ENCODE data around the gene PGM3. TPM values are rescaled to one million over a fixed set of nuclear protein-coding genes. Genes with fewer than 3 reads are reported as not detected.

The PGM3 gene
- total RNA-seq, 1 donor = 23.9 TPM

- Histone ChIP-seq H3K4me1 (ENCODE audit: insufficient read depth, low read length) (no peaks in the 10 kb centered on the region), H3K4me3 (ENCODE audit: low read length) (no peak overlapping the region), H3K9me3 (ENCODE audit: low read depth, low read length) (no peaks in the 10 kb centered on the region), H3K27me3 (ENCODE audit: insufficient read depth, low read length) (no peaks in the 10 kb centered on the region)
Observed at GRCh38 chr6:83155794-83156193, 37.3 kb downstream of the PGM3 start.

DNA sequence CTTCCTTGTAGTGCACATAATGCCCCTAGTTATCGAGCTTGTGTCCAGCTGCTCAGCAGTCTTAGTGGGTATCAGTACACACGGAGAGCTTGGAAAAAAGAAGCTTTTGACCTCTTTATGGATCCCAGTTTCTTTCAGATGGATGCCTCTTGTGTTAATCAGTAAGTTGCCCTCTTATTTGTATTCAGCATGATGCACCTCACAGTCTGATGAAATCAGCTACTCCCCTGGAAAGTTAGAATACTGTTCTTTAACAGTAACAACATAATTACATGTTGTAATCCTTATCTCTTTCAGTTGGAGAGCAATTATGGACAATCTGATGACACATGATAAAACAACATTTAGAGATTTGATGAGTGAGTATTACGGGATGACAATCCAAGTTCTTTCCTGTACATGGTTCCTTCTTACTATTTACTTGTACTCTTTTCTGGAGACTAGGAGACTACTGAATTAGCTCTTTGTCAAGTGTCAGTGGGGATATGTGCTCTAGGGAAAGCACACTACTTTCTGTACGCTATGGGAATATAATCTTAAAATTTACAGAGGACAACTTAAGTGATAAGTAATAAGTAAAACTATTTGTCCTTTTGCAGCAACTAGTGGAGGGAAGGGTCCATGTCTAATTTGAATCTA, 39.1 kb downstream of the PGM3 start:
- H3K27me3 ChIP-seq (ENCODE audit: insufficient read depth, low read length) = no peaks in the 10 kb centered on the region
- no peaks in the 10 kb centered on the region for H3K9me3 ChIP-seq (ENCODE audit: low read depth, low read length)
- H3K4me3 ChIP-seq (ENCODE audit: low read length) = no peak overlapping the region
- no peaks in the 10 kb centered on the region for H3K4me1 ChIP-seq (ENCODE audit: insufficient read depth, low read length)

DNA sequence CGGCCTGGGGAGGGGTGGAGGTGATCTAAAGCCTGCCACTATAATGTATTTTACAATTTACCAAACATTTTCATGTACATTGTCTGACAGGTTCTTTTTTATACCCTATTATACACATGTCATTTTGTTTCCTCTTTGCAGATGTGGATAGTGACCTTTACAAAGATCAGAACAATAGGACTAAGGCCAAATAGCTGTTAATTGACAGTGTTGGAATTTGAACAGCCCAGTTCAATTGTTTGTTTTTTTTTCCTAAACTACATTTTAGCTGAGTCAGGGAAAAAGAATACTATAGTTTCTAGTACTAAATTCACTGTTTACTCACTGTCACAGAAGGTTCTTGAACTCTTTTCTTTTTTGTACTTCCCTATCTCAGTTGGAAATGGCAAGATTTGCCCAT, 40.2 kb downstream of the PGM3 start:
- Histone ChIP-seq H3K4me1 (ENCODE audit: insufficient read depth, low read length) (no peaks in the 10 kb centered on the region), H3K9me3 (ENCODE audit: low read depth, low read length) (no peaks in the 10 kb centered on the region), H3K27me3 (ENCODE audit: insufficient read depth, low read length) (no peaks in the 10 kb centered on the region), H3K4me3 (ENCODE audit: low read length) (no peak overlapping the region)

GRCh38 chr6:83151114-83151513, 42.0 kb downstream of the PGM3 start:
- Histone ChIP-seq H3K9me3 (ENCODE audit: low read depth, low read length) (no peaks in the 10 kb centered on the region), H3K27me3 (ENCODE audit: insufficient read depth, low read length) (no peaks in the 10 kb centered on the region), H3K4me3 (ENCODE audit: low read length) (no peak overlapping the region), H3K4me1 (ENCODE audit: insufficient read depth, low read length) (no peaks in the 10 kb centered on the region)

DNA sequence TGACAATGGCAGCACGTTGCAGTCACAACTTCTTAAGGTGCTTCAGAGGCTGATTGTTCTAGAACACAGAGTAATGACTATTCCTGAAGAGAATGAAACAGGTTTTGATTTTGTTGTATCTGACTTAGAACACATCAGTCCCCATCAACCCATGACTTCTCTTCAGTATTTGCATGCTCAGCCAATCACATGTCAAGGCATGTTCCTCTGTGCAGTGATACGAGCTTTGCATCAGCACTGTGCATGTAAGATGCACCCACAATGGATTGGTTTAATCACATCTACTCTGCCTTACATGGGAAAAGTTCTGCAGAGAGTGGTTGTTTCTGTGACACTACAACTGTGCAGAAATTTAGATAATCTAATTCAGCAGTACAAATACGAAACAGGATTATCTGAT, 54.3 kb downstream of the PGM3 start:
- Histone ChIP-seq H3K27me3 (ENCODE audit: insufficient read depth, low read length) (no peaks in the 10 kb centered on the region), H3K4me1 (ENCODE audit: insufficient read depth, low read length) (no peaks in the 10 kb centered on the region), H3K4me3 (ENCODE audit: low read length) (no peak overlapping the region), H3K9me3 (ENCODE audit: low read depth, low read length) (no peaks in the 10 kb centered on the region)

GRCh38 chr6:83138118-83138722, 54.8 kb downstream of the PGM3 start:
- no peaks in the 10 kb centered on the region for H3K27me3 ChIP-seq (ENCODE audit: insufficient read depth, low read length)
- H3K4me3 ChIP-seq (ENCODE audit: low read length) = no peak overlapping the region
- no peaks in the 10 kb centered on the region for H3K4me1 ChIP-seq (ENCODE audit: insufficient read depth, low read length)
- no peaks in the 10 kb centered on the region for H3K9me3 ChIP-seq (ENCODE audit: low read depth, low read length)

GRCh38 chr6:83132121-83132520, 60.9 kb downstream of the PGM3 start:
- Histone ChIP-seq H3K4me1 (ENCODE audit: insufficient read depth, low read length) (no peaks in the 10 kb centered on the region), H3K4me3 (ENCODE audit: low read length) (no peak overlapping the region), H3K27me3 (ENCODE audit: insufficient read depth, low read length) (no peaks in the 10 kb centered on the region), H3K9me3 (ENCODE audit: low read depth, low read length) (no peaks in the 10 kb centered on the region)

DNA sequence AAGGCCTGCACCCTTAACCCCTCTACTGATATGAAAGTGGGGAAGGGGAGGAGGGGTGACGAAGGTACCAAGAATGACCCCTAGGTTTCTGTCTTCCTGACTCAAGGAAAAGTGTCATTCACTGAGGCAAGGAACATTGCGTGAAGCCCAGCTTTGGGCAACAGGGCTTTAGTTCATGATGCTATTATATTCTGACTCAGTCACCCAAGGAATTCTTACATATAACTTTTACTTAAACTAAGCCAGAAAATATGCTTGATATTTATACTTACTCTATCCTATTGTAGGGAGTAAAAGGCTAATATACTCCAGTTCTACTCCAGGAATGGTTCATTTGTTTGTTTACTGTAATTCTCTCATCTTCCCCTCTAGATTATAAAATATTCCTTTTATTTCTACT, 65.1 kb downstream of the PGM3 start:
- H3K9me3 ChIP-seq (ENCODE audit: low read depth, low read length) = no peaks in the 10 kb centered on the region
- H3K27me3 ChIP-seq (ENCODE audit: insufficient read depth, low read length) = no peaks in the 10 kb centered on the region
- no peak overlapping the region for H3K4me3 ChIP-seq (ENCODE audit: low read length)
- no peaks in the 10 kb centered on the region for H3K4me1 ChIP-seq (ENCODE audit: insufficient read depth, low read length)

DNA sequence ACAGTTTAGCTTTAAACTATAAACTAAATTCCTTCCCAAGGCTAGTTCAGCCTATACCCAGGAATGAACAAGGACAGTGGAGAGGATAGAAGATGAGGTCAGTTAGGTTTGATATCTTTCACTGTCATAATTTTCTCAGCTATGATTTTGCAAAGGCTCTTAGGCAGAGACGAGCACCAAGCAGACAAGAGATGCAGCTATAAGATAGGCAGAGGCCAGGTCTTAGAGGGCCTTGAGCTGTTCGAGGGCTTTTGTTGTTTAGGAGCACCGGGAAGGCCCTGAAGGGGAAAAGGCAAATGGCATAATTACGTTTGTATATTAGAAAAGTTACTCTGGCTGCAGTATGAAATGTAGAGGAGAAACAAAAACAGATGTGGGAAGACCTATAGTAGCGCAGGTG, 65.8 kb downstream of the PGM3 start:
- H3K27me3 ChIP-seq (ENCODE audit: insufficient read depth, low read length) = no peaks in the 10 kb centered on the region
- H3K4me1 ChIP-seq (ENCODE audit: insufficient read depth, low read length) = no peaks in the 10 kb centered on the region
- no peaks in the 10 kb centered on the region for H3K9me3 ChIP-seq (ENCODE audit: low read depth, low read length)
- H3K4me3 ChIP-seq (ENCODE audit: low read length) = no peak overlapping the region

- H3K27me3 ChIP-seq (ENCODE audit: insufficient read depth, low read length) = no peaks in the 10 kb centered on the region
- no peaks in the 10 kb centered on the region for H3K9me3 ChIP-seq (ENCODE audit: low read depth, low read length)
- H3K4me3 ChIP-seq (ENCODE audit: low read length) = no peak overlapping the region
- H3K4me1 ChIP-seq (ENCODE audit: insufficient read depth, low read length) = no peaks in the 10 kb centered on the region
Observed at GRCh38 chr6:83126807-83127206, 66.3 kb downstream of the PGM3 start.

GRCh38 chr6:83126223-83126622, 66.8 kb downstream of the PGM3 start:
- H3K4me1 ChIP-seq (ENCODE audit: insufficient read depth, low read length) = no peaks in the 10 kb centered on the region
- no peak overlapping the region for H3K4me3 ChIP-seq (ENCODE audit: low read length)
- no peaks in the 10 kb centered on the region for H3K9me3 ChIP-seq (ENCODE audit: low read depth, low read length)
- H3K27me3 ChIP-seq (ENCODE audit: insufficient read depth, low read length) = no peaks in the 10 kb centered on the region

- H3K27me3 ChIP-seq (ENCODE audit: insufficient read depth, low read length) = no peaks in the 10 kb centered on the region
- H3K9me3 ChIP-seq (ENCODE audit: low read depth, low read length) = no peaks in the 10 kb centered on the region
- no peak overlapping the region for H3K4me3 ChIP-seq (ENCODE audit: low read length)
- no peaks in the 10 kb centered on the region for H3K4me1 ChIP-seq (ENCODE audit: insufficient read depth, low read length)
Observed at GRCh38 chr6:83125425-83125824, 67.6 kb downstream of the PGM3 start.

DNA sequence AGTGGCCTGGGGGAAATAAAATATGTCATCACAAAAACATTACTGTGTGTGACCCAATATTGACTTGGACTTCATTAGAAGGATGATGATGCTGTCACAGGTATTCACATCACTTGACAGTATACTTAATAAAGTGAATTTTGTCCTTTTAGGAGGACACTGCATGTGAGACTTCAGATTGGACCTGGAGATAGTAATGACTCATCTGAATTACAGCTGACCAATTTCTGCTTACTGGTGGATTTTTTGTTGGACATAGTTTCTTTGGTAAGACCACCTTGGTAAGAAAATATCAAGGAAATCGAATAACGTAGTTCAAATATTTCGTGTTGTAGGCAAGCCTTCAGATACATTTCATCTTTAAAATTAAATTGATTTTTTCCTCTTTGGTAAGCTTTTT, 68.5 kb downstream of the PGM3 start:
- H3K9me3 ChIP-seq (ENCODE audit: low read depth, low read length) = no peaks in the 10 kb centered on the region
- no peak overlapping the region for H3K4me3 ChIP-seq (ENCODE audit: low read length)
- H3K4me1 ChIP-seq (ENCODE audit: insufficient read depth, low read length) = no peaks in the 10 kb centered on the region
- H3K27me3 ChIP-seq (ENCODE audit: insufficient read depth, low read length) = no peaks in the 10 kb centered on the region

GRCh38 chr6:83119742-83120300, 73.2 kb downstream of the PGM3 start:
- Histone ChIP-seq H3K27me3 (ENCODE audit: insufficient read depth, low read length) (no peaks in the 10 kb centered on the region), H3K4me3 (ENCODE audit: low read length) (no peak overlapping the region), H3K9me3 (ENCODE audit: low read depth, low read length) (no peaks in the 10 kb centered on the region), H3K4me1 (ENCODE audit: insufficient read depth, low read length) (no peaks in the 10 kb centered on the region)

DNA sequence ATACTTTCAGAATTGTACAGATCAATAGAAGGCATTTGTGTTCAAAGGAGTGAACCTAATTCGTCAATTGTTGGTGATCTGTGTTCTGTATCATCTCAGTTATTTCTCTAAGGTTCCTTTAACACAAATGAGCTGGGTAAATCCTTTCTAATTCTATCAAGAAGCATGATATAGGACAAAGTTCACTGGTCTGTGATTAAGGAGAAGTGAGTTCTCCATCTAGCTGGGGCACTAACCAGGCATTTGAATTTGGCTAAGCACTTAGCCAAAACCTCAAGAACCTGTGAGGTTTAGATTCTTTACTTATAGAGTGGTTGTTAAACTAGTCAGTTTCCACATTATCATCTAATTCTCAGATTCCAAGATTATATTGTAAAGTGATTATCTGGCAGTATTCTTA, 75.3 kb downstream of the PGM3 start:
- no peaks in the 10 kb centered on the region for H3K9me3 ChIP-seq (ENCODE audit: low read depth, low read length)
- no peaks in the 10 kb centered on the region for H3K27me3 ChIP-seq (ENCODE audit: insufficient read depth, low read length)
- no peak overlapping the region for H3K4me3 ChIP-seq (ENCODE audit: low read length)
- no peaks in the 10 kb centered on the region for H3K4me1 ChIP-seq (ENCODE audit: insufficient read depth, low read length)

Data from mononuclear cell (primary cell).